Skeletal muscle tissue (tissue), 4 donors: ENCODE data around the gene ANKMY2. TPM values are rescaled to one million over a fixed set of nuclear protein-coding genes. Genes with fewer than 3 reads are reported as not detected.
"Not testable (repeated sequence)": the region's sequence is repeated elsewhere in the genome, so short reads cannot be mapped to it uniquely, and the experiment has no call there.

Experiments used
- H3K27ac ChIP-seq: one replicate; pipeline ENCODE4 v1.7.0; 2013; ENCODE audit warnings: mild to moderate bottlenecking, low read depth, low read length, inconsistent platforms
- H3K27me3 ChIP-seq, 3 donors: one replicate each; pipeline ENCODE4 v1.7.0; 2013; ENCODE audit warnings: low read length in 3 of 3; ENCODE audit not compliant: control insufficient read depth in 3 of 3, insufficient read depth in 3 of 3
- H3K36me3 ChIP-seq, 3 donors: one replicate each; pipeline ENCODE4 v1.7.0; 2013; ENCODE audit warnings: low read length in 3 of 3; ENCODE audit not compliant: control insufficient read depth in 3 of 3, insufficient read depth in 3 of 3
- H3K4me1 ChIP-seq, 3 donors: one replicate each; pipeline ENCODE4 v1.7.0; 2013; ENCODE audit warnings: low read length in 3 of 3, mild to moderate bottlenecking in 3 of 3; ENCODE audit not compliant: control insufficient read depth in 3 of 3, insufficient read depth in 3 of 3
- H3K4me3 ChIP-seq, 3 donors: one replicate each; pipeline ENCODE4 v1.7.0; 2013; ENCODE audit warnings: low read length in 3 of 3
- H3K9ac ChIP-seq, 3 donors: one replicate each; pipeline ENCODE4 v1.7.0; 2013; ENCODE audit warnings: low read length in 3 of 3, mild to moderate bottlenecking in 3 of 3, moderate library complexity in 2 of 3, low read depth in 1 of 3
- H3K9me3 ChIP-seq, 3 donors: one replicate each; pipeline ENCODE4 v1.7.0; 2013; ENCODE audit warnings: low read length in 3 of 3; ENCODE audit not compliant: control insufficient read depth in 3 of 3
- total RNA-seq: library from RNA; depleted of rRNA; stranded (reverse); fragments of >200 nt; gene quantifications from one replicate; pipeline ENCODE4 v1.2.3, GENCODE V29; 2014
- donor health status: Osteomylitis.

ANKMY2 gene
- total RNA-seq, 1 donor from 2014 or later, result 30.3 TPM

DNA sequence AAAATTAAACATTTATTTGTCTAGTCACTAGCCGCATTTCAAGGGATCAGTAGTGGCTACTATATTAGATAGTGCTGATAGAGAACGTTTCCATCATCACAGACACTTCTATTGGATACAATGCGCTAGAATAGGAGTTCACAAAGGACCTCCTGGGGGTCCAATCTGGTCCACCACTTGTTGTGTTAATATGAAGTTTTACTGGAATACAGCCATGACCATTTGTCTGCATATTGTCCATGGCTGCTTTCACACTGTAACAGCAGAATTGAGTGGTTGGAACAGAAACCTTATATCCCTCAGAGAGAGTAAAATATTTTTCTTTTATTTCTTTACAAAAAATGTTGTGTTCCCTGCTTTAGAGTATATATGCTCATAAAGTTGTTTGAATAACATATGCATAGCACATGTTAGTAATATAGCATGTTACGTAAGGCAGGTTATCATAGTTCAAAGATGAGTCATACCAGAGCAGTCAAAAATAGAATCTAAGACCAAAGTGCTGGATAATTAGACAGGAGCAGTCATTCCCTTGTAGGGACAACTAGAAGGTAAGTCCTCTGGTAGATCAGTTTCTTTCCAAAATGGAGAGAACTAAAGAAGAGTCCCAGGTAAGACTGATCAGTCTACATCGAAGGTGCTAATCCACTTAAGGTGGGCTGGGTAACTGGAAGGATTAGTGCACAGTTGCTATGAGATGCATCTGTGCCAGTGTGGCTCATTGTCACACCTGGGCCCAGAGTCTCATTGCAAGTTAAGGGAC is 15.3 kb upstream of the ANKMY2 start:
- no peaks in the 10 kb centered on the region for H3K9me3 ChIP-seq

GRCh38 chr7:16659854-16660497 is 14.4 kb upstream of the ANKMY2 start:
- H3K9ac ChIP-seq, H3K4me3 ChIP-seq, H3K9me3 ChIP-seq, H3K36me3 ChIP-seq, H3K27me3 ChIP-seq: not testable (repeated sequence)
- Histone ChIP-seq H3K27ac (peak overlapping the region; percentile 89), H3K4me1 (peaks cover 9 to 13% (median 10%) of the 10 kb centered on the region in 3 donors)

More for the DNA sequence above, 15.3 kb upstream of the ANKMY2 start:
- Histone ChIP-seq H3K4me1 (peaks cover 8 to 13% (median 9%) of the 10 kb centered on the region in 3 donors), H3K4me3 (peak overlapping the region; percentile 7 to 33 (median 27)), H3K27ac (peak overlapping the region; percentile 89), H3K9ac (peak overlapping the region in 2 of 3 donors; percentile 64 to 80), H3K27me3 (no peaks in the 10 kb centered on the region), H3K36me3 (no peaks in the 10 kb centered on the region)

- Histone ChIP-seq H3K4me3 (peak overlapping the region in 1 of 3 donors; percentile 14), H3K9ac (no peak overlapping the region), H3K4me1 (peaks cover 6 to 11% (median 11%) of the 10 kb centered on the region in 3 donors), H3K36me3 (no peaks in the 10 kb centered on the region), H3K9me3 (no peaks in the 10 kb centered on the region), H3K27me3 (no peaks in the 10 kb centered on the region), H3K27ac (peak overlapping the region; percentile 20)
Observed at GRCh38 chr7:16657656-16658279, 12.2 kb upstream of the ANKMY2 start.

GRCh38 chr7:16656141-16656540 is 10.6 kb upstream of the ANKMY2 start:
- Histone ChIP-seq H3K9me3 (no peaks in the 10 kb centered on the region), H3K9ac (no peak overlapping the region), H3K4me3 (no peak overlapping the region), H3K4me1 (peaks cover 15 to 22% (median 18%) of the 10 kb centered on the region in 3 donors), H3K27ac (no peak overlapping the region), H3K27me3 (no peaks in the 10 kb centered on the region), H3K36me3 (no peaks in the 10 kb centered on the region)

DNA sequence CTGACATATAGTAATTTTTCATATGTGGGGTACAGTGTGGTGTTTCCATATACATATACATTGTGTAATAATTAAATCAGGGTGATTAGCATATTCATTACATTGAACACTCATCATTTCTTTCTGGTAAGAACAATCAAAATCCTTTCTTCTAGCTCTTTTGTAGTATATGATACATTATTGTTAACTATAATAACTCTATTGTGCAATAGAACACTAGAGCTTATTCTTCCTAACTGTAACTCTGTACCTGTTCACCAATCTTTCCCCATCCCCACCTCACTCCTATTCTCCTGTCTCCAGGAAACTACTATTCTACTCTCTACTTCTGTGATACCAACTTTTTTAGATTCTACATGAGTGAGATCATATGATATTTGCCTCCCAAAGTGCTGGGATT is 9.8 kb upstream of the ANKMY2 start:
- H3K4me3 ChIP-seq, result no peak overlapping the region
- no peak overlapping the region for H3K9ac ChIP-seq
- no peaks in the 10 kb centered on the region for H3K36me3 ChIP-seq
- no peaks in the 10 kb centered on the region for H3K9me3 ChIP-seq
- peaks cover 13 to 25% (median 21%) of the 10 kb centered on the region in 3 donors for H3K4me1 ChIP-seq
- H3K27ac ChIP-seq, result no peak overlapping the region
- H3K27me3 ChIP-seq, result no peaks in the 10 kb centered on the region

GRCh38 chr7:16652888-16653287 is 7.3 kb upstream of the ANKMY2 start:
- Histone ChIP-seq H3K9me3 (no peaks in the 10 kb centered on the region), H3K9ac (no peak overlapping the region), H3K4me3 (no peak overlapping the region), H3K27me3 (no peaks in the 10 kb centered on the region), H3K27ac (peak overlapping the region; percentile 41), H3K36me3 (no peaks in the 10 kb centered on the region), H3K4me1 (peaks cover 25 to 40% (median 32%) of the 10 kb centered on the region in 3 donors)

- Histone ChIP-seq H3K4me1 (peaks cover 29 to 43% (median 29%) of the 10 kb centered on the region in 3 donors), H3K4me3 (peak overlapping the region in 1 of 3 donors; percentile 32), H3K9ac (no peak overlapping the region), H3K36me3 (no peaks in the 10 kb centered on the region), H3K9me3 (no peaks in the 10 kb centered on the region), H3K27ac (peak overlapping the region; percentile 41), H3K27me3 (no peaks in the 10 kb centered on the region)
Observed at GRCh38 chr7:16652240-16652583, 6.7 kb upstream of the ANKMY2 start.

- Histone ChIP-seq H3K27ac (peak overlapping the region; percentile 25), H3K9ac (no peak overlapping the region), H3K4me3 (peak overlapping the region in 1 of 3 donors; percentile 32), H3K27me3 (no peaks in the 10 kb centered on the region), H3K4me1 (peaks cover 30 to 44% (median 35%) of the 10 kb centered on the region in 3 donors), H3K9me3 (no peaks in the 10 kb centered on the region), H3K36me3 (no peaks in the 10 kb centered on the region)
Observed at GRCh38 chr7:16651396-16652239, 6.1 kb upstream of the ANKMY2 start.

DNA sequence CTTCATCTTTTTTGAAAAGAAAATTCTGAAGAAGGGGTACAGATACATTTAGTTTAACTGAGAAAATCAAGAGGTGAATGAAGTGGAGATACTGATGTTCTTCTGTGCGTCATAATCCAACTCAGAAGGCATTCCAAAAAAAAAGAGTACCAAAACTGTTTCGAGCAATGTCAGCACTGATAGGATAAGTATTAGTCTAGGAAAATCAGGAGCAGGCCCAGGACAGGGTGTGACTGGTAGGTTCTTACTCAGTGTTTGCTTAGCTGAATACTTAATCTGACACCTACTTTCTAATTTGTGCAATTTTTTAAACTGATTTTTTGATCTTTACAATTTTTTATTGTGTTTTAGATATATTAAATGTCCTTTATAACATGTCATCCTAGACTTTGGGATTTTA is 4.7 kb upstream of the ANKMY2 start:
- no peak overlapping the region for H3K4me3 ChIP-seq
- peaks cover 30 to 47% (median 36%) of the 10 kb centered on the region in 3 donors for H3K4me1 ChIP-seq
- H3K27ac ChIP-seq, result peak overlapping the region; percentile 94
- H3K36me3 ChIP-seq, result no peaks in the 10 kb centered on the region
- no peaks in the 10 kb centered on the region for H3K27me3 ChIP-seq
- H3K9ac ChIP-seq, result no peak overlapping the region
- H3K9me3 ChIP-seq, result no peaks in the 10 kb centered on the region
